Ovary (tissue), 9 donors: ENCODE results near the gene HS6ST2. TPM values are rescaled to one million over a fixed set of nuclear protein-coding genes. Genes with fewer than 3 reads are reported as not detected.

Experiments used
- DNase-seq, 5 donors: peaks; one replicate each; pipeline ENCODE4 v3.0.0-alpha.2; 2019 to 2020
- H3K27ac ChIP-seq, 2 donors: fragments of 200-600 bp; one replicate each; pipeline versions ENCODE4 v1.5.1 to v1.8.0; 2019 to 2022
- H3K27me3 ChIP-seq: fragments of 200-600 bp; one replicate; pipeline ENCODE4 v1.8.0; 2022
- H3K36me3 ChIP-seq: fragments of 200-600 bp; sonication (generic); one replicate; pipeline ENCODE4 v1.5.1; 2019
- H3K4me1 ChIP-seq: one replicate; pipeline ENCODE4 v1.8.1; 2013; ENCODE audit warnings: mild to moderate bottlenecking, moderate library complexity; ENCODE audit not compliant: insufficient read depth
- H3K4me3 ChIP-seq: fragments of 200-600 bp; sonication (generic); one replicate; pipeline ENCODE4 v1.5.1; 2017
- H3K9me3 ChIP-seq, 2 donors: fragments of 200-600 bp in 1 of 2; sonication (generic) in 1 of 2; one replicate each; pipeline versions ENCODE4 v1.5.1 to v1.8.1; 2013 to 2019; ENCODE audit warnings: mild to moderate bottlenecking in 1 of 2, moderate library complexity in 1 of 2
- CTCF ChIP-seq, 3 donors: fragments of 450-650 bp in 2 of 3; fragments of 200-600 bp in 1 of 3; IDR thresholded peaks; one replicate each; pipeline versions ENCODE4 v1.5.1 to v1.8.0; 2016 to 2022; ENCODE audit warnings: antibody characterized with exemption in 3 of 3, mild to moderate bottlenecking in 1 of 3
- EP300 ChIP-seq: sonication (generic); formaldehyde crosslinking; IDR thresholded peaks from one replicate; pipeline ENCODE4 v1.6.1; 2017; ENCODE audit warnings: antibody characterized with exemption
- POLR2A ChIP-seq: fragments of 450-650 bp; IDR thresholded peaks from one replicate; pipeline ENCODE4 v1.6.1; 2017; ENCODE audit warnings: antibody characterized with exemption, mild to moderate bottlenecking, moderate library complexity
- WGBS, 3 donors: extraction: QIAGEN DNeasy Blood & Tissue Kit in 1 of 3; methylation state at CpG; one replicate each; pipeline versions ENCODE4 v1.1.5 to v1.1.7; 2013 to 2017; 5-methylcytosine and 5-hydroxymethylcytosine counted together
- intact Hi-C, 4 donors: fragments of 100-400 bp; cut with DNase I; formaldehyde crosslinking; loops; one replicate each; pipeline versions ENCODE4 v1.11.0 to v1.15.1; 2022 to 2023
- polyA plus RNA-seq, 2 donors: library from polyadenylated mRNA; stranded (reverse); fragments of 200-250 nt in 1 of 2; fragments of 350-450 nt in 1 of 2; fragmentation: Illumina TruSeq in 1 of 2; extraction: RNeasy Lipid Tissue Mini Kit (QIAGEN cat#74804) in 1 of 2; gene quantifications; one replicate each; pipeline ENCODE4 v1.2.3, GENCODE V29; 2013 to 2014
- total RNA-seq, 7 donors: library from RNA; depleted of rRNA in 2 of 7; stranded (reverse); fragments of >200 nt in 2 of 7; fragmentation: NEBNext Ultra II Directional in 3 of 7; extraction: Animal tissue kit (Norgen Biotek cat#: 25700) in 3 of 7; gene quantifications; one replicate each; pipeline versions ENCODE4 v1.1.0 to v1.2.4, GENCODE V29; 2016 to 2023
- donor health status: DM: no; HTN: no; CAD: no; lungs with moderate emphysema.
- donor health status: DM: no; HTN: no; CAD: no.
- donor health status: Bipolar disorder and iron deficiency.
- donor health status: DM: yes; HTN: yes; CAD: no.
- donor health status: DM: no; HTN: no; CAD: no.
- donor health status: DM: yes; HTN: yes; CAD: no.

HS6ST2 gene
- total and polyA plus RNA-seq, 9 donors, result 5.9 to 29.0 (median 12.9) TPM

GRCh38 chrX:132751063-132751690 is 207.3 kb downstream of the HS6ST2 start:
- Histone ChIP-seq H3K36me3 (no peaks in the 10 kb centered on the region), H3K4me3 (no peak overlapping the region), H3K27me3 (no peaks in the 10 kb centered on the region), H3K9me3 (no peaks in the 10 kb centered on the region), H3K27ac (no peak overlapping the region), H3K4me1 (no peaks in the 10 kb centered on the region)
- DNase-seq, result no peak
- TF ChIP-seq CTCF (IDR thresholded peaks at IDR 0.05), result no peak
- WGBS, 3 donors, result 28 to 29% (median 28%) methylated on average over 3 of the region's 3 CpGs
- intact Hi-C loops, result loop anchor here in 1 of 4 donors (10.0 kb wide), 1 partner anchor 204 kb away; the partner anchor contains the start of gene HS6ST2

GRCh38 chrX:132750331-132751062 is 207.9 kb downstream of the HS6ST2 start:
- WGBS, 3 donors, result 34 to 56% (median 44%) methylated on average over 6 of the region's 6 CpGs
- TF ChIP-seq EP300 (no peak), POLR2A (no peak), CTCF (IDR thresholded peaks at IDR 0.05) (no peak)
- Histone ChIP-seq H3K27me3 (no peaks in the 10 kb centered on the region), H3K4me3 (no peak overlapping the region), H3K9me3 (no peaks in the 10 kb centered on the region), H3K4me1 (no peaks in the 10 kb centered on the region), H3K36me3 (no peaks in the 10 kb centered on the region), H3K27ac (no peak overlapping the region)
- no peak for DNase-seq
- intact Hi-C loops, result loop anchor here in 1 of 4 donors (10.0 kb wide), 1 partner anchor 204 kb away; the partner anchor contains the start of gene HS6ST2

DNA sequence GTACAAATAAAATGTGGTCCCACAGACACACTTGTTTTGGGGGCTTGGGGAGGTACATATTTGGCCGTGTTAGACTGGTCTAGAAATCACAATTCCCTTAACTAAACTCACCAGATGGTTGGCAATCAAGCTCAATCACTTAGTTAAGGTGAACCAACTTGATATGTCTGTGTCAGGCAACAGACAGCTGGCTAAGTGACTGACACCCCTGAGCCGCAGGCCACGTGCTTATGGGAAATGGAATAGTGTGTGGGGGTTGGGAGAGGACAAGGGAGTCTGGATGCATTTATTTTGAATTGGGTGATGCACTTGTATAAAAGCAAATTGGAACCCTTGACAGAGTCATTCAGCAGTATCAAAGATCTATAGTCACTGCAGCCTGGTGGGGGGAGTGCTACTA is 209.0 kb downstream of the HS6ST2 start:
- Histone ChIP-seq H3K36me3 (no peaks in the 10 kb centered on the region), H3K4me3 (no peak overlapping the region), H3K9me3 (no peaks in the 10 kb centered on the region), H3K4me1 (peaks cover 1% of the 10 kb centered on the region), H3K27me3 (no peaks in the 10 kb centered on the region), H3K27ac (no peak overlapping the region)
- no peak for DNase-seq
- intact Hi-C loops, result loop anchor here in 1 of 4 donors (10.0 kb wide), 1 partner anchor 205 kb away; the partner anchor contains the start of gene HS6ST2
- TF ChIP-seq CTCF (IDR thresholded peaks at IDR 0.05), result no peak
- no peak for TF ChIP-seq EP300
- TF ChIP-seq POLR2A, result no peak
- 60 to 64% (median 61%) methylated on average over 3 of the region's 3 CpGs for WGBS, 3 donors

DNA sequence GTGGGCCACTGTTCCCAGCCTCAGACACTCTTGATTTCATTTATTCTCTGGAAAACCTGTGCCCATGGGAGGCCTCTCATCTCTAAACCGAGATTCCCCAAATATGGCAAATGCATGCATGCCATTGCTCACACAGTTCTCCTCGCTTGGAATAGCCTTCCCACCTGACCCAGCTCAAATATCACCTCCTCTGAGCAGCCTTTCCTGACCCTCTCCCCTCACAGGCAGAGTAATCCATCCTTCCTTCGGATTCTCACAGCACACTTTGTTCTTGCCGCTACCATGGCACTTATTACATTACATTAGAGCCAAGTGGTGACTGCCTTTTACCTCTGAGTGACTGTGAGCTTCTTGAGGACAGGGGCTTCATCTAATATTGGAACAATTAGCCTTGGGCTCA is 209.5 kb downstream of the HS6ST2 start:
- 66 to 76% (median 67%) methylated on average over 4 of the region's 4 CpGs for WGBS, 3 donors
- DNase-seq, result no peak
- intact Hi-C loops, result loop anchor here in 1 of 4 donors (10.0 kb wide), 1 partner anchor 206 kb away; the partner anchor contains the start of gene HS6ST2
- TF ChIP-seq CTCF (IDR thresholded peaks at IDR 0.05) (no peak), POLR2A (no peak), EP300 (no peak)
- H3K9me3 ChIP-seq, result no peaks in the 10 kb centered on the region
- H3K36me3 ChIP-seq, result no peaks in the 10 kb centered on the region
- H3K4me3 ChIP-seq, result no peak overlapping the region
- peaks cover 1% of the 10 kb centered on the region for H3K4me1 ChIP-seq
- H3K27me3 ChIP-seq, result no peaks in the 10 kb centered on the region
- no peak overlapping the region for H3K27ac ChIP-seq
